ENCODE measurements around the gene NEK1. TPM values are rescaled to one million over a fixed set of nuclear protein-coding genes. Genes with fewer than 3 reads are reported as not detected.
A peak's percentile ranks its signal among the peaks of the same experiment; 100 is the strongest.

Gene NEK1
- polyA plus RNA-seq, 1 of the 3 experiments (the other 2 are of a cell fraction) = 2.0 TPM

DNA sequence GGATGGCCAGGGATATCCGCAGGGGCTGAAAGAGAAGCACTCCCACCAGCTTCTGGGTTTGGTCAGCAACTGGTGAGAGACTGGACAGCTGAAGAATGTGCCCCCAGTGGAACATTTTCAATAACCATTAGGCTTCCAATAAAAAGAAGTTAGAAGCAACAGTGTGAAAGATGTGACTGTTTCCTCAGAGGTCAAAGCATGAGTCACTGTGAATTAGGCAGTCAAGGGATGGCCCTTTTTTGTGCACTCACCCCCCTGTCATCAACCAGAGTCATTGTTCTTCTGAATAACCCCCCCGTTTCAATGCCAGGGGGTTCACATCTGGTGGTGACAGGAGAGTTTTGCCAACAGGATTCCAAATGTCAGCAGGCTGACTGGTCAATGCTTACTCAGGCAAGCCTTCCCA is 267.1 kb downstream of the NEK1 start:
- H3K4me1 ChIP-seq (ENCODE audit: control insufficient read depth in 1 of 2, insufficient read depth in 2 of 2, low read depth in 1 of 2, low read length in 1 of 2) = peaks cover 4 to 5% of the 10 kb centered on the region in 2 experiments; a peak in 1 of 4 replicates
- H3F3A ChIP-seq (replicated peaks; ENCODE audit: insufficient read depth) = no peaks in the 10 kb centered on the region
- H3K36me3 ChIP-seq (replicated peaks in 1 of 2; ENCODE audit: control insufficient read depth in 1 of 2, insufficient read depth in 2 of 2, low read length in 1 of 2) = no peaks in the 10 kb centered on the region
- 41% methylated on average over 2 of the region's 2 CpGs for WGBS (ENCODE audit: low lambda C conversion rate)
- H3K27me3 ChIP-seq (ENCODE audit: insufficient read depth) = no peaks in the 10 kb centered on the region
- no peak overlapping the region for H2AFZ ChIP-seq (ENCODE audit: low read depth)
- ChIA-PET POLR2A (no interaction called here), CTCF (no interaction called here)
- no peaks in the 10 kb centered on the region for H3K9me2 ChIP-seq
- H4K20me1 ChIP-seq (ENCODE audit: insufficient read depth) = no peaks in the 10 kb centered on the region
- DNase-seq = peak; percentile 10
- no peak overlapping the region; the same call in 1 of the 2 replicates for H3K4me2 ChIP-seq
- no peaks in the 10 kb centered on the region for H3K9me3 ChIP-seq
- H3K27ac ChIP-seq (ENCODE audit: low read depth in 2 of 2, low read length in 1 of 2) = peak overlapping the region in 1 of 2 experiments; percentile 35; a peak in 1 of 4 replicates
- H3K4me3 ChIP-seq (ENCODE audit: low read depth in 2 of 2, low read length in 1 of 2) = no peak overlapping the region
- no peaks in the 10 kb centered on the region for H3K79me2 ChIP-seq (ENCODE audit: insufficient read depth)
- H3K9ac ChIP-seq = no peak overlapping the region
- no peak for TF ChIP-seq YY1 (IDR thresholded peaks at IDR 0.05; ENCODE audit: low read depth)
- peak; percentile 33; the same call in 1 of the 2 replicates for TF ChIP-seq SIN3A (IDR thresholded peaks at IDR 0.05; ENCODE audit: borderline replicate concordance, low read depth, low read length)
- TF ChIP-seq GATA2 (CRISPR knock-in tag; IDR thresholded peaks at IDR 0.05) = no peak
- TF ChIP-seq, protein P1, sequence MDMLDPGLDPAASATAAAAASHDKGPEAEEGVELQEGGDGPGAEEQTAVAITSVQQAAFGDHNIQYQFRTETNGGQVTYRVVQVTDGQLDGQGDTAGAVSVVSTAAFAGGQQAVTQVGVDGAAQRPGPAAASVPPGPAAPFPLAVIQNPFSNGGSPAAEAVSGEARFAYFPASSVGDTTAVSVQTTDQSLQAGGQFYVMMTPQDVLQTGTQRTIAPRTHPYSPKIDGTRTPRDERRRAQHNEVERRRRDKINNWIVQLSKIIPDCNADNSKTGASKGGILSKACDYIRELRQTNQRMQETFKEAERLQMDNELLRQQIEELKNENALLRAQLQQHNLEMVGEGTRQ (IDR thresholded peaks at IDR 0.05; ENCODE audit: borderline replicate concordance, low read depth, low read length) = no peak
- TF ChIP-seq TAF1 (IDR thresholded peaks at IDR 0.05; ENCODE audit: borderline replicate concordance, low read depth, low read length) = no peak
- TF ChIP-seq, protein P2, sequence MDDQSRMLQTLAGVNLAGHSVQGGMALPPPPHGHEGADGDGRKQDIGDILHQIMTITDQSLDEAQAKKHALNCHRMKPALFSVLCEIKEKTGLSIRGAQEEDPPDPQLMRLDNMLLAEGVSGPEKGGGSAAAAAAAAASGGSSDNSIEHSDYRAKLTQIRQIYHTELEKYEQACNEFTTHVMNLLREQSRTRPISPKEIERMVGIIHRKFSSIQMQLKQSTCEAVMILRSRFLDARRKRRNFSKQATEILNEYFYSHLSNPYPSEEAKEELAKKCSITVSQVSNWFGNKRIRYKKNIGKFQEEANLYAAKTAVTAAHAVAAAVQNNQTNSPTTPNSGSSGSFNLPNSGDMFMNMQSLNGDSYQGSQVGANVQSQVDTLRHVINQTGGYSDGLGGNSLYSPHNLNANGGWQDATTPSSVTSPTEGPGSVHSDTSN (IDR thresholded peaks at IDR 0.05) = peak; percentile 56
- TF ChIP-seq, protein P3, sequence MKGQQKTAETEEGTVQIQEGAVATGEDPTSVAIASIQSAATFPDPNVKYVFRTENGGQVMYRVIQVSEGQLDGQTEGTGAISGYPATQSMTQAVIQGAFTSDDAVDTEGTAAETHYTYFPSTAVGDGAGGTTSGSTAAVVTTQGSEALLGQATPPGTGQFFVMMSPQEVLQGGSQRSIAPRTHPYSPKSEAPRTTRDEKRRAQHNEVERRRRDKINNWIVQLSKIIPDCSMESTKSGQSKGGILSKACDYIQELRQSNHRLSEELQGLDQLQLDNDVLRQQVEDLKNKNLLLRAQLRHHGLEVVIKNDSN (IDR thresholded peaks at IDR 0.05; ENCODE audit: borderline replicate concordance, low read depth) = no peak
- TF ChIP-seq POLR2AphosphoS5 (IDR thresholded peaks at IDR 0.05; ENCODE audit: low read depth, low read length) = no peak
- TF ChIP-seq CTCF (IDR thresholded peaks at IDR 0.05) = no peak
- TF ChIP-seq GABPA (IDR thresholded peaks at IDR 0.05; ENCODE audit: low read depth) = no peak
- TF ChIP-seq, protein P4, sequence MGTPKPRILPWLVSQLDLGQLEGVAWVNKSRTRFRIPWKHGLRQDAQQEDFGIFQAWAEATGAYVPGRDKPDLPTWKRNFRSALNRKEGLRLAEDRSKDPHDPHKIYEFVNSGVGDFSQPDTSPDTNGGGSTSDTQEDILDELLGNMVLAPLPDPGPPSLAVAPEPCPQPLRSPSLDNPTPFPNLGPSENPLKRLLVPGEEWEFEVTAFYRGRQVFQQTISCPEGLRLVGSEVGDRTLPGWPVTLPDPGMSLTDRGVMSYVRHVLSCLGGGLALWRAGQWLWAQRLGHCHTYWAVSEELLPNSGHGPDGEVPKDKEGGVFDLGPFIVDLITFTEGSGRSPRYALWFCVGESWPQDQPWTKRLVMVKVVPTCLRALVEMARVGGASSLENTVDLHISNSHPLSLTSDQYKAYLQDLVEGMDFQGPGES (IDR thresholded peaks at IDR 0.05; ENCODE audit: low read depth, low read length) = no peak
- peak; percentile 34; the same call in 1 of the 2 replicates for TF ChIP-seq NFIC (IDR thresholded peaks at IDR 0.05; ENCODE audit: borderline replicate concordance)
- TF ChIP-seq, protein P5, sequence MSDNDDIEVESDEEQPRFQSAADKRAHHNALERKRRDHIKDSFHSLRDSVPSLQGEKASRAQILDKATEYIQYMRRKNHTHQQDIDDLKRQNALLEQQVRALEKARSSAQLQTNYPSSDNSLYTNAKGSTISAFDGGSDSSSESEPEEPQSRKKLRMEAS (IDR thresholded peaks at IDR 0.05; ENCODE audit: low read depth) = no peak
- TF ChIP-seq ELF1 (IDR thresholded peaks at IDR 0.05) = no peak
- TF ChIP-seq ZBTB33 (IDR thresholded peaks at IDR 0.05; ENCODE audit: borderline replicate concordance, low read depth) = no peak
- TF ChIP-seq FOXJ3 (CRISPR knock-in tag; IDR thresholded peaks at IDR 0.05) = no peak
- TF ChIP-seq JUND (IDR thresholded peaks at IDR 0.05) = peak; percentile 31; the same call in 1 of the 2 replicates
- TF ChIP-seq RAD21 (IDR thresholded peaks at IDR 0.05; ENCODE audit: low read length) = no peak
- TF ChIP-seq, protein P6, sequence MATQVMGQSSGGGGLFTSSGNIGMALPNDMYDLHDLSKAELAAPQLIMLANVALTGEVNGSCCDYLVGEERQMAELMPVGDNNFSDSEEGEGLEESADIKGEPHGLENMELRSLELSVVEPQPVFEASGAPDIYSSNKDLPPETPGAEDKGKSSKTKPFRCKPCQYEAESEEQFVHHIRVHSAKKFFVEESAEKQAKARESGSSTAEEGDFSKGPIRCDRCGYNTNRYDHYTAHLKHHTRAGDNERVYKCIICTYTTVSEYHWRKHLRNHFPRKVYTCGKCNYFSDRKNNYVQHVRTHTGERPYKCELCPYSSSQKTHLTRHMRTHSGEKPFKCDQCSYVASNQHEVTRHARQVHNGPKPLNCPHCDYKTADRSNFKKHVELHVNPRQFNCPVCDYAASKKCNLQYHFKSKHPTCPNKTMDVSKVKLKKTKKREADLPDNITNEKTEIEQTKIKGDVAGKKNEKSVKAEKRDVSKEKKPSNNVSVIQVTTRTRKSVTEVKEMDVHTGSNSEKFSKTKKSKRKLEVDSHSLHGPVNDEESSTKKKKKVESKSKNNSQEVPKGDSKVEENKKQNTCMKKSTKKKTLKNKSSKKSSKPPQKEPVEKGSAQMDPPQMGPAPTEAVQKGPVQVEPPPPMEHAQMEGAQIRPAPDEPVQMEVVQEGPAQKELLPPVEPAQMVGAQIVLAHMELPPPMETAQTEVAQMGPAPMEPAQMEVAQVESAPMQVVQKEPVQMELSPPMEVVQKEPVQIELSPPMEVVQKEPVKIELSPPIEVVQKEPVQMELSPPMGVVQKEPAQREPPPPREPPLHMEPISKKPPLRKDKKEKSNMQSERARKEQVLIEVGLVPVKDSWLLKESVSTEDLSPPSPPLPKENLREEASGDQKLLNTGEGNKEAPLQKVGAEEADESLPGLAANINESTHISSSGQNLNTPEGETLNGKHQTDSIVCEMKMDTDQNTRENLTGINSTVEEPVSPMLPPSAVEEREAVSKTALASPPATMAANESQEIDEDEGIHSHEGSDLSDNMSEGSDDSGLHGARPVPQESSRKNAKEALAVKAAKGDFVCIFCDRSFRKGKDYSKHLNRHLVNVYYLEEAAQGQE (IDR thresholded peaks at IDR 0.05; ENCODE audit: low read depth, low read length) = no peak
- no peak for TF ChIP-seq SMC3 (IDR thresholded peaks at IDR 0.05; ENCODE audit: low read depth, low read length)
- peak in 1 of 2 experiments; percentile 15; a peak in 1 of 4 replicates for TF ChIP-seq EP300 (IDR thresholded peaks at IDR 0.05; ENCODE audit: borderline replicate concordance in 1 of 2, low read depth in 1 of 2, low read length in 1 of 2)
- peak; percentile 38; the same call in 1 of the 2 replicates for TF ChIP-seq RXRA (IDR thresholded peaks at IDR 0.05; ENCODE audit: borderline replicate concordance, low read depth)
